ENCODE results near the gene SIK2. TPM values are rescaled to one million over a fixed set of nuclear protein-coding genes. Genes with fewer than 3 reads are reported as not detected.
A peak's percentile ranks its signal among the peaks of the same experiment; 100 is the strongest.

SIK2 gene
- total and polyA plus RNA-seq, 2 donors from 2014 or later = 6.4 to 40.1 TPM

GRCh38 chr11:111665777-111666176 lies 63.5 kb downstream of the SIK2 start:
- peaks cover 0 to 8% (median 0%) of the 10 kb centered on the region in 3 donors for H3K4me1 ChIP-seq (ENCODE audit: control insufficient read depth in 2 of 3, insufficient read depth in 2 of 3, low read depth in 1 of 3, low read length in 3 of 3)
- no peak for TF ChIP-seq CTCF (IDR thresholded peaks at IDR 0.05; ENCODE audit: borderline replicate concordance, extremely low read depth, insufficient read depth)
- no peaks in the 10 kb centered on the region for H3K27me3 ChIP-seq (ENCODE audit: control insufficient read depth, insufficient read depth, low read length)
- FAIRE-seq = peak; percentile 3
- no peak overlapping the region for H3K27ac ChIP-seq (ENCODE audit: low read depth in 2 of 2, low read length in 2 of 2)
- H3K4me3 ChIP-seq (ENCODE audit: low read length in 3 of 3) = no peak overlapping the region
- no peaks in the 10 kb centered on the region for H3K9me3 ChIP-seq (ENCODE audit: control insufficient read depth in 2 of 3, insufficient read depth in 1 of 3, low read length in 3 of 3)
- H3K9ac ChIP-seq (ENCODE audit: low read length in 3 of 3) = no peak overlapping the region
- H3K36me3 ChIP-seq (ENCODE audit: control insufficient read depth in 2 of 3, insufficient read depth in 3 of 3, low read length in 3 of 3) = peaks cover 0 to 5% (median 2%) of the 10 kb centered on the region in 3 donors
- intact Hi-C loops (cut with DNase I) = no loop called here
- peak in 3 of 5 donors; percentile 60 to 91 (median 80) for DNase-seq

- Histone ChIP-seq H3K27ac (ENCODE audit: low read depth in 2 of 2, low read length in 2 of 2) (no peak overlapping the region), H3K9ac (ENCODE audit: low read length in 3 of 3) (no peak overlapping the region), H3K4me3 (ENCODE audit: low read length in 3 of 3) (no peak overlapping the region), H3K9me3 (ENCODE audit: control insufficient read depth in 2 of 3, insufficient read depth in 1 of 3, low read length in 3 of 3) (no peaks in the 10 kb centered on the region), H3K36me3 (ENCODE audit: control insufficient read depth in 2 of 3, insufficient read depth in 3 of 3, low read length in 3 of 3) (peaks cover 4 to 9% (median 9%) of the 10 kb centered on the region in 3 donors), H3K27me3 (ENCODE audit: control insufficient read depth, insufficient read depth, low read length) (no peaks in the 10 kb centered on the region), H3K4me1 (ENCODE audit: control insufficient read depth in 2 of 3, insufficient read depth in 2 of 3, low read depth in 1 of 3, low read length in 3 of 3) (no peaks in the 10 kb centered on the region)
- DNase-seq (no peak), FAIRE-seq (no peak)
- intact Hi-C loops (cut with DNase I) = no loop called here
- TF ChIP-seq CTCF (IDR thresholded peaks at IDR 0.05; ENCODE audit: borderline replicate concordance, extremely low read depth, insufficient read depth) = no peak
Observed at GRCh38 chr11:111668980-111669379, 66.7 kb downstream of the SIK2 start.

GRCh38 chr11:111671383-111671782 lies 69.1 kb downstream of the SIK2 start:
- DNase-seq (no peak), FAIRE-seq (no peak)
- Histone ChIP-seq H3K9me3 (ENCODE audit: control insufficient read depth in 2 of 3, insufficient read depth in 1 of 3, low read length in 3 of 3) (no peaks in the 10 kb centered on the region), H3K36me3 (ENCODE audit: control insufficient read depth in 2 of 3, insufficient read depth in 3 of 3, low read length in 3 of 3) (peaks cover 4 to 12% (median 9%) of the 10 kb centered on the region in 3 donors), H3K9ac (ENCODE audit: low read length in 3 of 3) (no peak overlapping the region), H3K4me3 (ENCODE audit: low read length in 3 of 3) (no peak overlapping the region), H3K27ac (ENCODE audit: low read depth in 2 of 2, low read length in 2 of 2) (no peak overlapping the region), H3K4me1 (ENCODE audit: control insufficient read depth in 2 of 3, insufficient read depth in 2 of 3, low read depth in 1 of 3, low read length in 3 of 3) (peaks cover 0 to 2% (median 0%) of the 10 kb centered on the region in 3 donors), H3K27me3 (ENCODE audit: control insufficient read depth, insufficient read depth, low read length) (no peaks in the 10 kb centered on the region)
- intact Hi-C loops (cut with DNase I) = no loop called here
- TF ChIP-seq CTCF (IDR thresholded peaks at IDR 0.05; ENCODE audit: borderline replicate concordance, extremely low read depth, insufficient read depth) = no peak

- Histone ChIP-seq H3K4me3 (ENCODE audit: low read length in 3 of 3) (no peak overlapping the region), H3K27me3 (ENCODE audit: control insufficient read depth, insufficient read depth, low read length) (no peaks in the 10 kb centered on the region), H3K36me3 (ENCODE audit: control insufficient read depth in 2 of 3, insufficient read depth in 3 of 3, low read length in 3 of 3) (peaks cover 4 to 12% (median 9%) of the 10 kb centered on the region in 3 donors), H3K4me1 (ENCODE audit: control insufficient read depth in 2 of 3, insufficient read depth in 2 of 3, low read depth in 1 of 3, low read length in 3 of 3) (peaks cover 0 to 2% (median 0%) of the 10 kb centered on the region in 3 donors), H3K9ac (ENCODE audit: low read length in 3 of 3) (no peak overlapping the region), H3K27ac (ENCODE audit: low read depth in 2 of 2, low read length in 2 of 2) (no peak overlapping the region), H3K9me3 (ENCODE audit: control insufficient read depth in 2 of 3, insufficient read depth in 1 of 3, low read length in 3 of 3) (no peaks in the 10 kb centered on the region)
- TF ChIP-seq CTCF (IDR thresholded peaks at IDR 0.05; ENCODE audit: borderline replicate concordance, extremely low read depth, insufficient read depth) = no peak
- intact Hi-C loops (cut with DNase I) = no loop called here
- FAIRE-seq (no peak), DNase-seq (no peak)
Observed at GRCh38 chr11:111672949-111673348, 70.7 kb downstream of the SIK2 start.

All from kidney (tissue), 14 donors.